Thymus (tissue), 11 donors: ENCODE data around the gene TOR4A. TPM values are rescaled to one million over a fixed set of nuclear protein-coding genes. Genes with fewer than 3 reads are reported as not detected.

Experiments used
- DNase-seq, 9 donors: peaks; one replicate each; pipeline ENCODE4 v3.0.0-alpha.2; 2013; ENCODE audit warnings: low spot score in 9 of 9, low read depth in 6 of 9, missing footprints in 1 of 9
- H3K27ac ChIP-seq, 2 donors: one replicate each; pipeline ENCODE4 v1.5.1; 2013; ENCODE audit warnings: control low read depth in 1 of 2, low read depth in 1 of 2, low read length in 1 of 2, mild to moderate bottlenecking in 1 of 2, moderate library complexity in 1 of 2
- H3K27me3 ChIP-seq, 2 donors: one replicate each; pipeline ENCODE4 v1.5.1; 2013; ENCODE audit warnings: low read length in 1 of 2; ENCODE audit not compliant: control insufficient read depth in 2 of 2, insufficient read depth in 1 of 2
- H3K36me3 ChIP-seq, 2 donors: one replicate each; pipeline ENCODE4 v1.5.1; 2013; ENCODE audit warnings: low read length in 1 of 2, mild to moderate bottlenecking in 1 of 2, moderate library complexity in 1 of 2; ENCODE audit not compliant: control insufficient read depth in 2 of 2, insufficient read depth in 2 of 2
- H3K4me1 ChIP-seq, 2 donors: one replicate each; pipeline ENCODE4 v1.5.1; 2013; ENCODE audit warnings: low read length in 2 of 2; ENCODE audit not compliant: control insufficient read depth in 2 of 2, insufficient read depth in 2 of 2
- H3K4me3 ChIP-seq, 2 donors: one replicate each; pipeline ENCODE4 v1.5.1; 2013; ENCODE audit warnings: low read length in 2 of 2, control low read depth in 1 of 2, mild to moderate bottlenecking in 1 of 2
- H3K9me3 ChIP-seq, 2 donors: one replicate each; pipeline ENCODE4 v1.5.1; 2013; ENCODE audit warnings: low read length in 1 of 2, mild to moderate bottlenecking in 1 of 2; ENCODE audit not compliant: control insufficient read depth in 2 of 2, insufficient read depth in 1 of 2
- WGBS: extraction: QIAGEN DNeasy Blood & Tissue Kit; methylation state at CpG from one replicate; pipeline ENCODE4 v1.1.7; 2013; 5-methylcytosine and 5-hydroxymethylcytosine counted together
- polyA plus RNA-seq: library from polyadenylated mRNA; stranded (reverse); fragments of 200-250 nt; gene quantifications from one replicate; pipeline ENCODE4 v1.2.3, GENCODE V29; 2013
- total RNA-seq: library from RNA; stranded (reverse); fragments of 120-200 nt; gene quantifications from one replicate; pipeline ENCODE4 v1.2.4, GENCODE V29; 2013
- donor health status: healthy.

Gene TOR4A
- total and polyA plus RNA-seq, 2 donors: 2.0 to 2.1 TPM

- Histone ChIP-seq H3K4me1 (peaks cover 8 to 70% of the 10 kb centered on the region in 2 donors), H3K36me3 (no peaks in the 10 kb centered on the region), H3K27me3 (peaks cover 78 to 93% of the 10 kb centered on the region in 2 donors), H3K9me3 (no peaks in the 10 kb centered on the region), H3K27ac (peak overlapping the region; percentile 76 to 79), H3K4me3 (no peak overlapping the region)
- no peak for DNase-seq
- 88% methylated on average over 23 of the region's 23 CpGs for WGBS
These were observed 25.8 kb downstream of the TOR4A start for GRCh38 chr9:137303151-137303892.

- Histone ChIP-seq H3K9me3 (no peaks in the 10 kb centered on the region), H3K4me1 (peaks cover 8 to 67% of the 10 kb centered on the region in 2 donors), H3K4me3 (no peak overlapping the region), H3K27ac (peak overlapping the region; percentile 26 to 58), H3K27me3 (peaks cover 72 to 90% of the 10 kb centered on the region in 2 donors), H3K36me3 (no peaks in the 10 kb centered on the region)
- 92% methylated on average over 22 of the region's 22 CpGs for WGBS
- DNase-seq: no peak
These were observed 26.4 kb downstream of the TOR4A start for GRCh38 chr9:137303893-137304382.

DNA sequence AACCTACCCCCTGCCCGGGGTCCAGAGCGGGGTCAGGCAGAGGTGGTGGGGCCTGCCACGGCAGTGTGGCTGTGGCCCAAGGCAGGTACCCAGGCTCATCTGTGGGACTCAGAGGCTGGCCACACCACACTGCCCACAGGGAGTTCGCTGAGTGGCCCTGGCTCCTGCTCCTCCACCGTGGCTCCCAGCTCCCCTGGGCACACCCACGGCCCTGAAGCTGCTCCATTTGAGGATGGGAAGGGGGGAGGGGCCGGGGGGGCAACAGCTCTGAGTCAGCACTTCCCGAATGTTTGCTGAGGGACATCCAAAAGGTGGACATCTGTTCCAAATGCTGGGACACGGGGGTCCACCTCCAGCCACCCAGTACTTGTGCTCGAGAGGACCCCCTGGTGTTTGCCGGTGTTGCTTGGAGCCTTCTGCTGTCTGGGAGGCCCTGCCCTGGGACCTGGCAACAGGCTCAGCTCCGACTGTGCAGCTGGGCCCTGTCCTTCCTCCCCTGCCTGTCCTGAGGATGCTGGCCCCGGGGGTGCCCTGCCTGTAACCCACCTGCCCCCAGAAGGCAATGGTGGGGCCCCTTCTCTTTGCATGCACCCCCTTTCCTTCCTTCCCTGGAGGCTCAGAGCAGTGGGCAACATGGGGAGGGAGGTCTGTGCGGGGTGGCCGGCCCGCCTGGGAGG is 27.0 kb downstream of the TOR4A start:
- Histone ChIP-seq H3K27me3 (peaks cover 66 to 87% of the 10 kb centered on the region in 2 donors), H3K36me3 (no peaks in the 10 kb centered on the region), H3K9me3 (no peaks in the 10 kb centered on the region), H3K4me1 (peaks cover 8 to 63% of the 10 kb centered on the region in 2 donors), H3K4me3 (no peak overlapping the region), H3K27ac (peak overlapping the region; percentile 32 to 36)
- DNase-seq: no peak
- WGBS: 70% methylated on average over 16 of the region's 16 CpGs

DNA sequence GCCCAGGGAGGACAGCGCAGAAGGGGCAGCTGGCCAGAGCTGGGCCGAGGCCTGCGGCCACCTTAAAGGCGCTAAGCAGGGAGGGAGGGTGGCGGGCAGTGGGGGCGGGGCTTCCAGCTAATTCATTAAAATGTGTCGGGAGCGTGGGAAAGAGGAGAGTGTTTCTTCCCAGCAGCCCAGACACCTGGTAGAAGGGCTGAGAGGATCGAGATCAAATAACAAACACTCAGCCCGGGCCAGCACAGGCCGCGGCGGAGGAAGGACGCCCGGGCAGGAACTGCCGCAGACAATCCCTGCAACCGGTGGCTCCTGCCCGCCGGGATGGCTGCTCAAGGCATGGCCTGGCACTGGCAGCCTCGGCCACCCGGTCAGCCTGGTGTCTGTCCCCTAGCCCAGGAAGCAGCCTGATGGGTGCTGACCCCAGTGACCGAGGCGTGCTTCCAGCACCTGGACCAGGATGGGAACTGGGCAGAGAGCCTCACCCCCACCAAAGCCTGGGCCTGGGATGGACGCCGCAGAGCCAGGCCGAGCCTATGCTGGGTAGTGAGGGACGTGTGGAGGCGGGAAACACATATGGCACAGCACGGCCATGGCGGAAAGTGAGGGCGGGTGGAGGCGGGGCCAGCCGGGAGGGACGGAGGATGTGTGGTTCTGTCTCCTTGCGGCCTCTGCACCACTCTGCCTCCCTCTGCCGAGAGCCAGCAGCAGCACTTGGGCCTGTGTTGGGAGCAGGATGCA is 27.7 kb downstream of the TOR4A start:
- peaks cover 8 to 59% of the 10 kb centered on the region in 2 donors for H3K4me1 ChIP-seq
- 57% methylated on average over 36 of the region's 36 CpGs for WGBS
- peaks cover 59 to 80% of the 10 kb centered on the region in 2 donors for H3K27me3 ChIP-seq
- no peak overlapping the region for H3K4me3 ChIP-seq
- peak overlapping the region; percentile 72 to 77 for H3K27ac ChIP-seq
- DNase-seq: peak in 1 of 9 donors; percentile 56
- H3K9me3 ChIP-seq: no peaks in the 10 kb centered on the region
- no peaks in the 10 kb centered on the region for H3K36me3 ChIP-seq

DNA sequence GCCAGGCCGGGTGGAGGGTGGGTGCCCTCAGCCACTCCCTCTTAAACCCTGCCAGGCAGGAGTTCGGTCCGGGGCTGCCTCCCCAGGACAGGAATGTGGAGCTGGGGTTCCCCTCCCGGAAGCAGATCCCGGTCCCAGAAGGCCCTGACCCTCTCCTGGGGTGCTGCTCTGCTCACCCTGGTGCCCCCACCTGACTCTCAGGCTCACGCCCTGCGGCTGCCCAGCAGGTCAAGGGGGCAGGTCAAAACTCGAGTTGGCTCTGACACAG is 28.2 kb downstream of the TOR4A start:
- DNase-seq: no peak
- Histone ChIP-seq H3K27ac (peak overlapping the region; percentile 72 to 77), H3K4me1 (peaks cover 8 to 62% of the 10 kb centered on the region in 2 donors), H3K36me3 (no peaks in the 10 kb centered on the region), H3K9me3 (no peaks in the 10 kb centered on the region), H3K27me3 (peaks cover 55 to 75% of the 10 kb centered on the region in 2 donors), H3K4me3 (no peak overlapping the region)
- WGBS: 41% methylated on average over 8 of the region's 8 CpGs

DNA sequence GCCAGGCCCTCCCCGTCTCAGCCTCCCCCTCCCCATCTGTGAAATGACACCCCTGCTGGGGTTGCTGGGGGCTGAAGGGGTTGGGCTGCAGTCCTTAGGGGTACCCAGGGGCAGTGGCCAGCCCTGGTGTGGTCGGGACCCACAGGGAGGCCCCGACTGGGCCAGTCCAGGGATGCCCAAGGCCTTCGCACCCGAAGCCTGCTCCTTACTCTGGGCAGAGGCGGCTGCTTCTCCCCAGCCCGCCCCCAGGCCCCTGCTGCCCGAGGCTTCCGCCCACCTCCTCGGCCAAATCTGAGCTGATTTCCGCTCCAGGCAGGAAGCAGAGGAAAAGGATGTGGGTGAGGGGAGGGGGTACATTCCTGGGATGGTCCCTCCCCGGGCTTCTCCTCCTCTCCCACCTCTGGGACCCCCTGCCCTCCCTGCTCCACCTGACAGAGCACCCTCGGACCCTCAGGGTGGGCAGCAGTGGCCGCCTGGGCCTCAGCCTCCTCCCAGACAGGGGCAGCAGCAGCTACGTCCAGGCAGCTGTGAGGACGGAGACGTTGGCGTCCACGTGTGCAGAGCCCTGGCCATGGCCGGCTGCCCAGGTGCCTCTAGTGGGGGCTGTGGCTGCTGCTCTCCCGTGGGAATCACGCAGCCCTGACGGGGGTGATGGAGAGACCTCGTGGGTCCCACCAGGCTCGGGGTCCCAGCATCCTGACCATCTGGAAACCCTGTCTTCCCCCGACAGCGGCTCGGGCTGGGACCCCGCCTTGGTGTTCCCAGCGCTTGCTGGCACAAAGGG is 28.7 kb downstream of the TOR4A start:
- H3K4me3 ChIP-seq: no peak overlapping the region

DNA sequence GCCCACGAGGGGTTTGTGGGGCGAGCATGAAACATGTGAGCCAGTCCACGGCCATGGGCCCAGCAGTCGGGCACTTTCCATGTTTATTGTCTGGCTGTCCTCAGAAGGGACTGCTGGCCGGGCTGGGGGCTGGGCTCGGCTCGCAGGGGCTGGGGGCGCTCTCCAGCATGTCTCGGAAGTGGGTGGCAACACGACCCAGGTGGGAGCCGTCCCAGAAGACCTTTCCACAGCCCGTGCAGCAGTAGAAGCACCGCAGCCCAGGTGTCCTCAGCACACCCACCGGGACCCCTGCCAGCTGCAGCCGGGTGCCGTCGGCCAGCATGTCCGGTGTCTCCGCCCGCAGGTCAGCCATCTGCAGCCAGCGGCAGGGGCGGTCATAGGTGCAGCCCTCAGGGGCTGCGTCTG is 29.3 kb downstream of the TOR4A start:
- Histone ChIP-seq H3K4me3 (no peak overlapping the region), H3K27ac (peak overlapping the region in 1 of 2 donors; percentile 54)

More for the DNA sequence above, 28.7 kb downstream of the TOR4A start:
- peak overlapping the region; percentile 72 to 77 for H3K27ac ChIP-seq
- H3K36me3 ChIP-seq: no peaks in the 10 kb centered on the region
- peaks cover 49 to 70% of the 10 kb centered on the region in 2 donors for H3K27me3 ChIP-seq
- WGBS: 46% methylated on average over 30 of the region's 30 CpGs
- peaks cover 3 to 67% of the 10 kb centered on the region in 2 donors for H3K4me1 ChIP-seq
- H3K9me3 ChIP-seq: no peaks in the 10 kb centered on the region
- no peak for DNase-seq

DNA sequence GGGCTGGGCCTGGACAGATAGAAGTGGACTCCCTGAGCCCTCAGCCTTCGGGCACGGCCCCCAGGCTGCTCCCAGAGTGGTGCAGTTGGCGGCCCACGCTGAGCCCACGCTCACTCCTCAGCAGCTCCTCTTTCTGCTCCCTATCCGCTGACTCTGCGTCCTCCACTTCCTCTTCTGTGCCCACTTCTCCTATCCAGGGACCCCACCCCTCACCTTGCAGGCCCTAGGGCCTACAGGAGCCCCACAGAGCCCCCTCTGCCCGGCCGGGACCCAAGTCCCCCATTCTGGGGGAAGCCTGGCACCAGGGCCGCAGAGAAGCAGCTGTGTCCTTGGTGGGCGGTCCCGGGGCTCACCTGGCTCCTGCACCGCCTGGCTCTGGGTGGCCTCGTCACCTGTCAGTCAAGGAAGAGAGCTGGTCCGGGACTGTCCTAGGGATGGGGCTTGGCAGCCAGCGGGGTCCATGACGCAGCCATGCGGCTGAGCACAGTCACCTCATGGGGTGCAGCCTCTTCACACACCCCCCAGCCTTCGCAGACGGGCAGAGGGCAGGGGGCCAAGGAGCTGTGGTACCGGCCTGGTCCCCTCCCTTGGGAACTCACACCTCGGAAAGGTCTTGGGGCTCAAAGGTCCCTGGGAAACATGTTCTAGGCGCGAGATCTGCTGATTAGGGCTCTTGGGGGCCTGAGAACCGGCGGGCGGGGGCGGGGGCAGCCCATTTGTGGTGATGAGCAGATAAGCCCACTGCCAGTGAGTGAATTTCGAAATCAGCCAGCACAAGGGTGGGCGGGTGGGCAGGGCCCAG is 29.9 kb downstream of the TOR4A start:
- no peak for DNase-seq
- no peaks in the 10 kb centered on the region for H3K36me3 ChIP-seq
- peaks cover 0 to 74% of the 10 kb centered on the region in 2 donors for H3K4me1 ChIP-seq
- H3K27me3 ChIP-seq: peaks cover 41 to 63% of the 10 kb centered on the region in 2 donors
- no peaks in the 10 kb centered on the region for H3K9me3 ChIP-seq
- WGBS: 46% methylated on average over 30 of the region's 30 CpGs
- no peak overlapping the region for H3K27ac ChIP-seq
- no peak overlapping the region for H3K4me3 ChIP-seq

More for the DNA sequence above, 29.3 kb downstream of the TOR4A start:
- no peaks in the 10 kb centered on the region for H3K36me3 ChIP-seq
- H3K9me3 ChIP-seq: no peaks in the 10 kb centered on the region
- 55% methylated on average over 23 of the region's 23 CpGs for WGBS
- H3K4me1 ChIP-seq: peaks cover 0 to 70% of the 10 kb centered on the region in 2 donors
- peaks cover 44 to 65% of the 10 kb centered on the region in 2 donors for H3K27me3 ChIP-seq
- DNase-seq: no peak
